ENCODE results near the gene EIF5B. TPM values are rescaled to one million over a fixed set of nuclear protein-coding genes. Genes with fewer than 3 reads are reported as not detected.

EIF5B gene
- total RNA-seq, 1 donor: 10.2 TPM

Other genes with a start within 250 kb of the EIF5B start
- gene C2orf15, start 195.7 kb upstream of the EIF5B start, total RNA-seq: 1.6 TPM
- 2.7 TPM for gene TSGA10, start 182.4 kb upstream of the EIF5B start, total RNA-seq
- 6.5 TPM for gene LIPT1, start 182.4 kb upstream of the EIF5B start, total RNA-seq
- gene MITD1, start 156.3 kb upstream of the EIF5B start, total RNA-seq: 7.3 TPM
- gene MRPL30, start 156.2 kb upstream of the EIF5B start, total RNA-seq: 15.9 TPM
- gene LYG2, start 81.7 kb upstream of the EIF5B start, total RNA-seq: not detected
- gene LYG1, start 36.2 kb upstream of the EIF5B start, total RNA-seq: not detected
- gene TXNDC9, start 1.1 kb upstream of the EIF5B start, total RNA-seq: 16.2 TPM
- 25.3 TPM for gene REV1, start 152.6 kb downstream of the EIF5B start, total RNA-seq